Measurements from ENCODE around the gene GPR155. TPM values are rescaled to one million over a fixed set of nuclear protein-coding genes. Genes with fewer than 3 reads are reported as not detected.

The GPR155 gene
- polyA plus RNA-seq, 1 donor from 2014 or later = 5.7 TPM

- Histone ChIP-seq H2AFZ (ENCODE audit: low read depth, low read length) (no peak overlapping the region), H4K20me1 (ENCODE audit: insufficient read depth) (no peaks in the 10 kb centered on the region), H3K9me3 (ENCODE audit: low read length) (no peaks in the 10 kb centered on the region), H3K36me3 (ENCODE audit: insufficient read depth, low read length) (no peaks in the 10 kb centered on the region), H3F3A (ENCODE audit: insufficient read depth, low read length, poor library complexity, severe bottlenecking) (no peaks in the 10 kb centered on the region), H3K27me3 (ENCODE audit: insufficient read depth, low read depth, low read length) (no peaks in the 10 kb centered on the region), H3K4me3 (ENCODE audit: low read length) (no peak overlapping the region), H3K9me2 (ENCODE audit: insufficient read depth, low read length) (no peaks in the 10 kb centered on the region), H3K27ac (ENCODE audit: low read length) (no peak overlapping the region), H3K79me2 (replicated peaks; ENCODE audit: insufficient read depth, low read length) (no peaks in the 10 kb centered on the region), H3K9ac (ENCODE audit: low read length) (no peak overlapping the region), H3K4me2 (ENCODE audit: low read length) (no peak overlapping the region)
- TF ChIP-seq MXI1 (conservative IDR thresholded peaks at IDR 0.05; ENCODE audit: poor library complexity, severe bottlenecking) (no peak), RAD21 (conservative IDR thresholded peaks at IDR 0.05) (no peak), TAF1 (IDR thresholded peaks at IDR 0.05; ENCODE audit: low read depth) (no peak), EZH2 (IDR thresholded peaks at IDR 0.05; ENCODE audit: borderline replicate concordance, insufficient read depth, low read length, poor library complexity, severe bottlenecking) (no peak), POLR2AphosphoS5 (IDR thresholded peaks at IDR 0.05) (no peak), EP300 (conservative IDR thresholded peaks at IDR 0.05; ENCODE audit: poor library complexity, severe bottlenecking) (no peak), SMC3 (conservative IDR thresholded peaks at IDR 0.05; ENCODE audit: poor library complexity) (no peak)
- TF ChIP-seq, protein P1, sequence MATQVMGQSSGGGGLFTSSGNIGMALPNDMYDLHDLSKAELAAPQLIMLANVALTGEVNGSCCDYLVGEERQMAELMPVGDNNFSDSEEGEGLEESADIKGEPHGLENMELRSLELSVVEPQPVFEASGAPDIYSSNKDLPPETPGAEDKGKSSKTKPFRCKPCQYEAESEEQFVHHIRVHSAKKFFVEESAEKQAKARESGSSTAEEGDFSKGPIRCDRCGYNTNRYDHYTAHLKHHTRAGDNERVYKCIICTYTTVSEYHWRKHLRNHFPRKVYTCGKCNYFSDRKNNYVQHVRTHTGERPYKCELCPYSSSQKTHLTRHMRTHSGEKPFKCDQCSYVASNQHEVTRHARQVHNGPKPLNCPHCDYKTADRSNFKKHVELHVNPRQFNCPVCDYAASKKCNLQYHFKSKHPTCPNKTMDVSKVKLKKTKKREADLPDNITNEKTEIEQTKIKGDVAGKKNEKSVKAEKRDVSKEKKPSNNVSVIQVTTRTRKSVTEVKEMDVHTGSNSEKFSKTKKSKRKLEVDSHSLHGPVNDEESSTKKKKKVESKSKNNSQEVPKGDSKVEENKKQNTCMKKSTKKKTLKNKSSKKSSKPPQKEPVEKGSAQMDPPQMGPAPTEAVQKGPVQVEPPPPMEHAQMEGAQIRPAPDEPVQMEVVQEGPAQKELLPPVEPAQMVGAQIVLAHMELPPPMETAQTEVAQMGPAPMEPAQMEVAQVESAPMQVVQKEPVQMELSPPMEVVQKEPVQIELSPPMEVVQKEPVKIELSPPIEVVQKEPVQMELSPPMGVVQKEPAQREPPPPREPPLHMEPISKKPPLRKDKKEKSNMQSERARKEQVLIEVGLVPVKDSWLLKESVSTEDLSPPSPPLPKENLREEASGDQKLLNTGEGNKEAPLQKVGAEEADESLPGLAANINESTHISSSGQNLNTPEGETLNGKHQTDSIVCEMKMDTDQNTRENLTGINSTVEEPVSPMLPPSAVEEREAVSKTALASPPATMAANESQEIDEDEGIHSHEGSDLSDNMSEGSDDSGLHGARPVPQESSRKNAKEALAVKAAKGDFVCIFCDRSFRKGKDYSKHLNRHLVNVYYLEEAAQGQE (IDR thresholded peaks at IDR 0.05; ENCODE audit: borderline replicate concordance) = no peak
- TF ChIP-seq, protein P2, sequence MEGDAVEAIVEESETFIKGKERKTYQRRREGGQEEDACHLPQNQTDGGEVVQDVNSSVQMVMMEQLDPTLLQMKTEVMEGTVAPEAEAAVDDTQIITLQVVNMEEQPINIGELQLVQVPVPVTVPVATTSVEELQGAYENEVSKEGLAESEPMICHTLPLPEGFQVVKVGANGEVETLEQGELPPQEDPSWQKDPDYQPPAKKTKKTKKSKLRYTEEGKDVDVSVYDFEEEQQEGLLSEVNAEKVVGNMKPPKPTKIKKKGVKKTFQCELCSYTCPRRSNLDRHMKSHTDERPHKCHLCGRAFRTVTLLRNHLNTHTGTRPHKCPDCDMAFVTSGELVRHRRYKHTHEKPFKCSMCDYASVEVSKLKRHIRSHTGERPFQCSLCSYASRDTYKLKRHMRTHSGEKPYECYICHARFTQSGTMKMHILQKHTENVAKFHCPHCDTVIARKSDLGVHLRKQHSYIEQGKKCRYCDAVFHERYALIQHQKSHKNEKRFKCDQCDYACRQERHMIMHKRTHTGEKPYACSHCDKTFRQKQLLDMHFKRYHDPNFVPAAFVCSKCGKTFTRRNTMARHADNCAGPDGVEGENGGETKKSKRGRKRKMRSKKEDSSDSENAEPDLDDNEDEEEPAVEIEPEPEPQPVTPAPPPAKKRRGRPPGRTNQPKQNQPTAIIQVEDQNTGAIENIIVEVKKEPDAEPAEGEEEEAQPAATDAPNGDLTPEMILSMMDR (IDR thresholded peaks at IDR 0.05; ENCODE audit: poor library complexity, severe bottlenecking) = no peak
Observed at GRCh38 chr2:174444761-174445160, 42.1 kb downstream of the GPR155 start.

DNA sequence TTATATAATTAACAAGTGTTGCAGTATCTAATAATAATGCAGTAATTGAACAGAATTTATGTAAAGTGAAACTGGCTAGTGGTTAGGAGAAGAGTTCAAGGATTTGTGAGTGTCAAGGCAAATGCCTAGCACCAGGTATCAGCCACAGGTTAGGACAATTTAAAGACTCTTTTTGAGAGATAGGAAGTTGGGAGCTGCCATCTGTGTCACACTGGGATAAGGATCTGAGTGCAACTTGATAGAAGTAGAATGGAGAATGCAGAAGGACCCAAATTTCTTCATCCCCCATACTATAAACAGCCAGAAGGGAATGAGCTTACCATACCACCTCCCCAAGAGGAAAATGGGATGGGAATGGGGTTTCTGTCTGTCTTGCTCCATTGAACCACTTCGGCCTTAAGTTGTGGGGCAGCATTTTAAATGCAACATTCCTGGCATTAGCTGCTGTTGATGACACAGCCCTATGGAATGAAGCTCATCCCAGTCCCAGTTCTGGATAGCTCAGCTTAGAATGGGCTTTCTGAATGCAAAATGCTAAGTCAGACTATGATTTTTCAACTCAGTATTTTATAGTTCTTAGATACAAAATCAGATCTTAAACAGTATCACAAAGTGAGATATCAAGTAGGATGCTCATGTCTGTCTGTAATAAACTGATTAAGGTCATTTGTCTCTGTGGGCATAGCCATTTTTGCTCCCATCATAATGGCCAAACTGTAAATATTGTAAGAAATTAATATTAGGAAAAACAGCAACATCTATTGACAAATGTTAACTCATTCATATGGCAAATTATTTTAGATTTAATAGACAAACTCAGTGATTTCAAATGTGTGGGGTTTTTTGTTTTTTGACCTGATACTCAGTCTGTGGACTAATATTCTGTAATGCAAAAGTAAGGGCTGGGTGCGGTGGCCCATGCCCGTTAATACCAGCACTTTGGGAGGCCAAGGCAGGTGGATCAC is 44.0 kb downstream of the GPR155 start:
- Histone ChIP-seq H3K79me2 (replicated peaks; ENCODE audit: insufficient read depth, low read length) (no peaks in the 10 kb centered on the region), H3K9ac (ENCODE audit: low read length) (no peak overlapping the region), H3K36me3 (ENCODE audit: insufficient read depth, low read length) (no peaks in the 10 kb centered on the region), H3K9me2 (ENCODE audit: insufficient read depth, low read length) (no peaks in the 10 kb centered on the region), H2AFZ (ENCODE audit: low read depth, low read length) (no peak overlapping the region), H3F3A (ENCODE audit: insufficient read depth, low read length, poor library complexity, severe bottlenecking) (no peaks in the 10 kb centered on the region), H4K20me1 (ENCODE audit: insufficient read depth) (no peaks in the 10 kb centered on the region), H3K4me2 (ENCODE audit: low read length) (no peak overlapping the region), H3K27ac (ENCODE audit: low read length) (no peak overlapping the region), H3K27me3 (ENCODE audit: insufficient read depth, low read depth, low read length) (no peaks in the 10 kb centered on the region), H3K9me3 (ENCODE audit: low read length) (no peaks in the 10 kb centered on the region), H3K4me3 (ENCODE audit: low read length) (no peak overlapping the region)
- TF ChIP-seq TAF1 (IDR thresholded peaks at IDR 0.05; ENCODE audit: low read depth) (no peak), RAD21 (conservative IDR thresholded peaks at IDR 0.05) (no peak), SMC3 (conservative IDR thresholded peaks at IDR 0.05; ENCODE audit: poor library complexity) (no peak), POLR2AphosphoS5 (IDR thresholded peaks at IDR 0.05) (no peak), EZH2 (IDR thresholded peaks at IDR 0.05; ENCODE audit: borderline replicate concordance, insufficient read depth, low read length, poor library complexity, severe bottlenecking) (no peak), MXI1 (conservative IDR thresholded peaks at IDR 0.05; ENCODE audit: poor library complexity, severe bottlenecking) (no peak), EP300 (conservative IDR thresholded peaks at IDR 0.05; ENCODE audit: poor library complexity, severe bottlenecking) (no peak)
- TF ChIP-seq, protein P1 (IDR thresholded peaks at IDR 0.05; ENCODE audit: borderline replicate concordance) = no peak
- TF ChIP-seq, protein P2 (IDR thresholded peaks at IDR 0.05; ENCODE audit: poor library complexity, severe bottlenecking) = no peak

Data from neural cell (in vitro differentiated cells).